ENCODE results near the gene TRUB2.
A peak's percentile ranks its signal among the peaks of the same experiment; 100 is the strongest.

TRUB2 gene

GRCh38 chr9:128322404-128323211, at the start of gene TRUB2, which contains the start of gene COQ4:
TSS of gene TRUB2 (minus strand) at chr9:128322447. CDS start at chr9:128322408, 39 bp downstream.
TSS of gene COQ4 (plus strand) at chr9:128322839. CDS start at chr9:128322859, 20 bp downstream.
- no peak for TF ChIP-seq CTCF (IDR thresholded peaks at IDR 0.05; ENCODE audit: insufficient read depth, missing control alignments)
- DNase-seq (ENCODE audit: insufficient read length, low spot score) (peak; percentile 85), FAIRE-seq (no peak)

GRCh38 chr9:128371630-128372117, 49.4 kb upstream of the TRUB2 start:
- TF ChIP-seq CTCF (IDR thresholded peaks at IDR 0.05; ENCODE audit: insufficient read depth, missing control alignments) = no peak
- DNase-seq (ENCODE audit: insufficient read length, low spot score) (no peak), FAIRE-seq (no peak)

- TF ChIP-seq CTCF (IDR thresholded peaks at IDR 0.05; ENCODE audit: insufficient read depth, missing control alignments) = peak; percentile 18
- DNase-seq (ENCODE audit: insufficient read length, low spot score) (peak; percentile 94), FAIRE-seq (no peak)
These were observed 48.7 kb upstream of the TRUB2 start, which contains the start of gene URM1 for GRCh38 chr9:128370752-128371629. TSS of gene URM1 (plus strand) at chr9:128371374. CDS start at chr9:128371381, 7 bp downstream.

GRCh38 chr9:128370367-128370751, 48.1 kb upstream of the TRUB2 start:
- TF ChIP-seq CTCF (IDR thresholded peaks at IDR 0.05; ENCODE audit: insufficient read depth, missing control alignments) = no peak
- DNase-seq (ENCODE audit: insufficient read length, low spot score) (no peak), FAIRE-seq (no peak)

- DNase-seq (ENCODE audit: insufficient read length, low spot score) = no peak
- FAIRE-seq = no peak
- TF ChIP-seq CTCF (IDR thresholded peaks at IDR 0.05; ENCODE audit: insufficient read depth, missing control alignments) = no peak
These were observed 46.9 kb upstream of the TRUB2 start for GRCh38 chr9:128369024-128369706.

GRCh38 chr9:128365525-128365924, 43.3 kb upstream of the TRUB2 start:
- DNase-seq (ENCODE audit: insufficient read length, low spot score) (no peak), FAIRE-seq (no peak)
- TF ChIP-seq CTCF (IDR thresholded peaks at IDR 0.05; ENCODE audit: insufficient read depth, missing control alignments) = no peak
